ENCODE measurements around the gene C5orf34. TPM values are rescaled to one million over a fixed set of nuclear protein-coding genes. Genes with fewer than 3 reads are reported as not detected.
"Not testable (repeated sequence)": the region's sequence is repeated elsewhere in the genome, so short reads cannot be mapped to it uniquely, and the experiment has no call there.

The C5orf34 gene
- total and polyA plus RNA-seq, 9 donors = 0.48 to 3.8 (median 1.2) TPM

GRCh38 chr5:43482490-43483297 is 32.3 kb downstream of the C5orf34 start:
- no peak for TF ChIP-seq CTCF (IDR thresholded peaks at IDR 0.05)
- TF ChIP-seq POLR2A (IDR thresholded peaks at IDR 0.05) = no peak
- no peak for TF ChIP-seq EP300 (IDR thresholded peaks at IDR 0.05)
- intact Hi-C loops (cut with DNase I) = loop anchor here in 1 of 4 donors (5.0 to 10.0 kb wide), 2 partner anchors 75 to 668 kb away; partner anchors contain the start of genes PAIP1 and SELENOP
- H3K4me3 ChIP-seq = peak overlapping the region; percentile 83
- H3K9me3 ChIP-seq = no peaks in the 10 kb centered on the region
- peak overlapping the region in 1 of 2 donors; percentile 94 for H3K27ac ChIP-seq
- no peaks in the 10 kb centered on the region for H3K27me3 ChIP-seq
- H3K4me1 ChIP-seq (ENCODE audit: insufficient read depth) = peaks cover 3% of the 10 kb centered on the region
- no peak for DNase-seq
- no peaks in the 10 kb centered on the region for H3K36me3 ChIP-seq
- WGBS, 3 donors = 29 to 36% (median 31%) methylated on average over 6 of the region's 6 CpGs

- WGBS, 3 donors = 95 to 98% (median 96%) methylated on average over 6 of the region's 6 CpGs
- no peaks in the 10 kb centered on the region for H3K27me3 ChIP-seq
- no peaks in the 10 kb centered on the region for H3K9me3 ChIP-seq
- TF ChIP-seq POLR2A (IDR thresholded peaks at IDR 0.05) = no peak
- TF ChIP-seq EP300 (IDR thresholded peaks at IDR 0.05) = no peak
- no peak for TF ChIP-seq CTCF (IDR thresholded peaks at IDR 0.05)
- no peak for DNase-seq
- no peaks in the 10 kb centered on the region for H3K36me3 ChIP-seq
- H3K4me1 ChIP-seq (ENCODE audit: insufficient read depth) = no peaks in the 10 kb centered on the region
- intact Hi-C loops (cut with DNase I) = no loop called here
- H3K27ac ChIP-seq = no peak overlapping the region
- H3K4me3 ChIP-seq = no peak overlapping the region
Measured at GRCh38 chr5:43469671-43470391, 45.1 kb downstream of the C5orf34 start.

- H3K9me3 ChIP-seq = no peaks in the 10 kb centered on the region
- TF ChIP-seq POLR2A (IDR thresholded peaks at IDR 0.05) (no peak), CTCF (IDR thresholded peaks at IDR 0.05) (no peak), EP300 (IDR thresholded peaks at IDR 0.05) (no peak)
Measured at GRCh38 chr5:43467100-43467499, 47.8 kb downstream of the C5orf34 start.

GRCh38 chr5:43465455-43465854 is 49.5 kb downstream of the C5orf34 start:
- H3K36me3 ChIP-seq; H3K9me3 ChIP-seq; intact Hi-C loops (cut with DNase I); H3K4me3 ChIP-seq; H3K27me3 ChIP-seq; DNase-seq; H3K4me1 ChIP-seq (ENCODE audit: insufficient read depth); H3K27ac ChIP-seq: not testable (repeated sequence)
- 97 to 98% (median 98%) methylated on average over 3 of the region's 3 CpGs for WGBS, 3 donors

More at GRCh38 chr5:43467100-43467499, 47.8 kb downstream of the C5orf34 start:
- Histone ChIP-seq H3K4me3 (no peak overlapping the region), H3K27ac (no peak overlapping the region), H3K36me3 (no peaks in the 10 kb centered on the region), H3K4me1 (ENCODE audit: insufficient read depth) (no peaks in the 10 kb centered on the region), H3K27me3 (no peaks in the 10 kb centered on the region)
- DNase-seq = no peak
- intact Hi-C loops (cut with DNase I) = no loop called here

- H3K27ac ChIP-seq = no peak overlapping the region
- DNase-seq = no peak
- H3K4me1 ChIP-seq (ENCODE audit: insufficient read depth) = no peaks in the 10 kb centered on the region
- no peak overlapping the region for H3K4me3 ChIP-seq
- H3K9me3 ChIP-seq = no peaks in the 10 kb centered on the region
- TF ChIP-seq POLR2A (IDR thresholded peaks at IDR 0.05) = no peak
- TF ChIP-seq EP300 (IDR thresholded peaks at IDR 0.05) = no peak
- no peak for TF ChIP-seq CTCF (IDR thresholded peaks at IDR 0.05)
- no peaks in the 10 kb centered on the region for H3K36me3 ChIP-seq
- intact Hi-C loops (cut with DNase I) = no loop called here
- 98 to 100% (median 100%) methylated on average over 1 of the region's 1 CpG for whole genome bisulfite sequencing, 3 donors
- no peaks in the 10 kb centered on the region for H3K27me3 ChIP-seq
Measured at GRCh38 chr5:43461066-43461465, 53.9 kb downstream of the C5orf34 start.

Data from ovary (tissue), 9 donors.